SK-N-SH treated with all-trans-retinoic acid at 6 μM for 48 hours (cell line): ENCODE data around the gene OR4C6.

Source experiments
- ARNTL ChIP-seq: fragments of 450-650 bp; formaldehyde crosslinking; IDR thresholded peaks from 2 replicates; pipeline ENCODE4 v1.5.0; 2020; ENCODE audit warnings: low read depth, mild to moderate bottlenecking, moderate library complexity, borderline replicate concordance
- CREB5 ChIP-seq: fragments of 250-450 bp; sonication (Bioruptor Pico); IDR thresholded peaks from 2 replicates; pipeline ENCODE4 v1.5.1; 2020; ENCODE audit warnings: low read depth, mild to moderate bottlenecking, moderate library complexity
- GLIS3 ChIP-seq: fragments of 250-450 bp; sonication (Bioruptor Pico); IDR thresholded peaks from 2 replicates; pipeline ENCODE4 v1.5.0; 2020; ENCODE audit warnings: mild to moderate bottlenecking, moderate library complexity
- POU6F1 ChIP-seq: fragments of 250-450 bp; sonication (Bioruptor Pico); IDR thresholded peaks from 2 replicates; pipeline ENCODE4 v1.8.0; 2021; ENCODE audit warnings: low read depth, mild to moderate bottlenecking, moderate library complexity, borderline replicate concordance
- RARB ChIP-seq: fragments of 250-450 bp; sonication (Bioruptor Pico); IDR thresholded peaks from 2 replicates; pipeline ENCODE4 v1.8.0; 2021; ENCODE audit warnings: mild to moderate bottlenecking, moderate library complexity
- TOX ChIP-seq: fragments of 250-450 bp; sonication (Bioruptor Pico); IDR thresholded peaks from 2 replicates; pipeline ENCODE4 v1.8.0; 2021; ENCODE audit warnings: mild to moderate bottlenecking, moderate library complexity, borderline replicate concordance
- TSHZ2 ChIP-seq: fragments of 250-450 bp; sonication (Bioruptor Pico); IDR thresholded peaks from 2 replicates; pipeline ENCODE4 v1.5.0; 2020; ENCODE audit warnings: mild to moderate bottlenecking, moderate library complexity
- ZC3H10 ChIP-seq: fragments of 250-450 bp; sonication (Bioruptor Pico); IDR thresholded peaks from 2 replicates; pipeline ENCODE4 v1.5.1; 2021; ENCODE audit warnings: mild to moderate bottlenecking, moderate library complexity
- ZFP3 ChIP-seq: fragments of 250-450 bp; sonication (Bioruptor Pico); IDR thresholded peaks from 2 replicates; pipeline ENCODE4 v1.5.0; 2020; ENCODE audit warnings: mild to moderate bottlenecking, moderate library complexity
- ZNF565 ChIP-seq: fragments of 450-650 bp; formaldehyde crosslinking; conservative IDR thresholded peaks from 2 replicates; pipeline ENCODE4 v1.5.0; 2020; ENCODE audit warnings: low read depth, mild to moderate bottlenecking, moderate library complexity

GRCh38 chr11:55624531-55624930 lies 37.5 kb upstream of the OR4C6 start:
- no peak for TF ChIP-seq ZFP3 (CRISPR knock-in tag)
- no peak for TF ChIP-seq POU6F1 (CRISPR knock-in tag)
- TF ChIP-seq TOX (CRISPR knock-in tag) = no peak
- TF ChIP-seq ZNF565 (CRISPR knock-in tag) = no peak
- TF ChIP-seq CREB5 (CRISPR knock-in tag) = no peak
- TF ChIP-seq ARNTL = no peak
- no peak for TF ChIP-seq ZC3H10 (CRISPR knock-in tag)
- TF ChIP-seq RARB (CRISPR knock-in tag) = no peak
- no peak for TF ChIP-seq TSHZ2 (CRISPR knock-in tag)
- no peak for TF ChIP-seq GLIS3 (CRISPR knock-in tag)
